Esophagus muscularis mucosa (tissue), 4 donors: ENCODE results near the gene AMY2B. TPM values are rescaled to one million over a fixed set of nuclear protein-coding genes. Genes with fewer than 3 reads are reported as not detected.
"Not testable (repeated sequence)": the region's sequence is repeated elsewhere in the genome, so short reads cannot be mapped to it uniquely, and the experiment has no call there.

Experiments used
- DNase-seq: peaks from one replicate; pipeline ENCODE4 v3.0.0-alpha.2; 2017; ENCODE audit errors: extremely low spot score
- H3K27ac ChIP-seq, 4 donors: fragments of 200-600 bp; sonication (generic); replicated peaks in 1 of 4; 1 replicate in 3 of 4; 2 replicates in 1 of 4; pipeline ENCODE4 v1.5.1; 2016 to 2019; ENCODE audit warnings: mild to moderate bottlenecking in 1 of 4
- H3K27me3 ChIP-seq, 4 donors: fragments of 200-600 bp; sonication (generic); one replicate each; pipeline versions ENCODE4 v1.5.1 to v1.6.0; 2016 to 2019
- H3K36me3 ChIP-seq, 4 donors: fragments of 200-600 bp; sonication (generic); one replicate each; pipeline ENCODE4 v1.5.1; 2016 to 2019
- H3K4me1 ChIP-seq, 4 donors: fragments of 200-600 bp; sonication (generic); one replicate each; pipeline ENCODE4 v1.5.1; 2016 to 2019
- H3K4me3 ChIP-seq, 4 donors: fragments of 200-600 bp; sonication (generic); 1 replicate in 2 of 4; 2 replicates in 2 of 4; pipeline ENCODE4 v1.5.1; 2016 to 2019; ENCODE audit warnings: mild to moderate bottlenecking in 4 of 4, moderate library complexity in 1 of 4
- H3K9me3 ChIP-seq, 4 donors: fragments of 200-600 bp; sonication (generic); 1 replicate in 3 of 4; 2 replicates in 1 of 4; pipeline ENCODE4 v1.5.1; 2016 to 2019
- CTCF ChIP-seq, 3 experiments: fragments of 200-600 bp in 2 of 3; fragments of 450-650 bp in 1 of 3; sonication (generic) in 2 of 3; IDR thresholded peaks; one replicate each; pipeline ENCODE4 v1.5.1; 2017 to 2019; ENCODE audit warnings: antibody characterized with exemption in 3 of 3, mild to moderate bottlenecking in 2 of 3, moderate library complexity in 1 of 3
- EP300 ChIP-seq: sonication (generic); formaldehyde crosslinking; IDR thresholded peaks from one replicate; pipeline ENCODE4 v1.6.1; 2017; ENCODE audit warnings: antibody characterized with exemption
- POLR2A ChIP-seq: fragments of 450-650 bp; IDR thresholded peaks from one replicate; pipeline ENCODE4 v1.6.1; 2017; ENCODE audit warnings: antibody characterized with exemption, moderate library complexity, mild to moderate bottlenecking, low read depth
- POLR2AphosphoS5 ChIP-seq, 2 donors: sonication (generic); formaldehyde crosslinking; IDR thresholded peaks; one replicate each; pipeline ENCODE4 v1.6.1; 2017; ENCODE audit warnings: antibody characterized with exemption in 2 of 2
- WGBS: methylation state at CpG from one replicate; pipeline ENCODE4 v1.1.5; 2018; 5-methylcytosine and 5-hydroxymethylcytosine counted together
- intact Hi-C: fragments of 100-400 bp; cut with DNase I; formaldehyde crosslinking; loops from one replicate; pipeline ENCODE4 v1.15.1; 2023
- total RNA-seq, 4 donors: library from RNA; depleted of rRNA; stranded (reverse); fragments of >200 nt; gene quantifications; one replicate each; pipeline versions ENCODE4 v1.1.0 to v1.2.1, GENCODE V29; 2016

AMY2B gene
- total RNA-seq, 4 donors from 2014 or later = 34.3 to 60.2 (median 47.4) TPM

- Histone ChIP-seq H3K4me3 (no peak overlapping the region), H3K4me1 (no peaks in the 10 kb centered on the region), H3K27ac (no peak overlapping the region), H3K9me3 (no peaks in the 10 kb centered on the region), H3K36me3 (peaks cover 0 to 24% (median 16%) of the 10 kb centered on the region in 4 donors), H3K27me3 (no peaks in the 10 kb centered on the region)
- DNase-seq = no peak
- intact Hi-C loops = no loop called here
- TF ChIP-seq POLR2AphosphoS5 (IDR thresholded peaks at IDR 0.05) = no peak
These were observed 4.7 kb downstream of the AMY2B start for GRCh38 chr1:103576065-103576464.

GRCh38 chr1:103576784-103577183 is 5.4 kb downstream of the AMY2B start:
- peaks cover 0 to 24% (median 15%) of the 10 kb centered on the region in 4 donors for H3K36me3 ChIP-seq
- H3K27me3 ChIP-seq, H3K9me3 ChIP-seq, H3K27ac ChIP-seq, H3K4me1 ChIP-seq, H3K4me3 ChIP-seq, intact Hi-C loops, DNase-seq: not testable (repeated sequence)
- 86% methylated on average over 3 of the region's 5 CpGs for WGBS

- Histone ChIP-seq H3K4me3 (no peak overlapping the region), H3K27me3 (no peaks in the 10 kb centered on the region), H3K36me3 (peaks cover 0 to 16% (median 6%) of the 10 kb centered on the region in 4 donors), H3K4me1 (no peaks in the 10 kb centered on the region), H3K9me3 (no peaks in the 10 kb centered on the region), H3K27ac (no peak overlapping the region)
- TF ChIP-seq POLR2A (no peak), EP300 (no peak), CTCF (IDR thresholded peaks at IDR 0.05) (no peak), POLR2AphosphoS5 (IDR thresholded peaks at IDR 0.05) (no peak)
- no peak for DNase-seq
- WGBS = 40% methylated on average over 1 of the region's 1 CpG
- intact Hi-C loops = no loop called here
These were observed 11.1 kb downstream of the AMY2B start for GRCh38 chr1:103582464-103582863.

- H3K27ac ChIP-seq = no peak overlapping the region
- WGBS = 83% methylated on average over 3 of the region's 3 CpGs
- H3K27me3 ChIP-seq = no peaks in the 10 kb centered on the region
- no peak for DNase-seq
- H3K9me3 ChIP-seq = no peaks in the 10 kb centered on the region
- TF ChIP-seq POLR2A (no peak), CTCF (IDR thresholded peaks at IDR 0.05) (no peak), POLR2AphosphoS5 (IDR thresholded peaks at IDR 0.05) (no peak), EP300 (no peak)
- peaks cover 0 to 9% (median 3%) of the 10 kb centered on the region in 4 donors for H3K36me3 ChIP-seq
- H3K4me3 ChIP-seq = no peak overlapping the region
- H3K4me1 ChIP-seq = no peaks in the 10 kb centered on the region
- intact Hi-C loops = no loop called here
These were observed 12.5 kb downstream of the AMY2B start for GRCh38 chr1:103583887-103584286.

- Histone ChIP-seq H3K36me3 (peaks cover 0 to 9% (median 3%) of the 10 kb centered on the region in 4 donors), H3K27me3 (no peaks in the 10 kb centered on the region), H3K27ac (no peak overlapping the region), H3K4me3 (no peak overlapping the region), H3K4me1 (no peaks in the 10 kb centered on the region), H3K9me3 (no peaks in the 10 kb centered on the region)
- 82% methylated on average over 2 of the region's 2 CpGs for WGBS
- no peak for DNase-seq
- TF ChIP-seq CTCF (IDR thresholded peaks at IDR 0.05) (no peak), EP300 (no peak), POLR2AphosphoS5 (IDR thresholded peaks at IDR 0.05) (no peak), POLR2A (no peak)
- intact Hi-C loops = no loop called here
These were observed 13.1 kb downstream of the AMY2B start for GRCh38 chr1:103584537-103584936.

GRCh38 chr1:103602740-103603139 is 31.4 kb downstream of the AMY2B start:
- intact Hi-C loops, H3K4me3 ChIP-seq: not testable (repeated sequence)

More at GRCh38 chr1:103602740-103603139, 31.4 kb downstream of the AMY2B start:
- WGBS = no CpG with 5 or more reads among the region's 3 CpGs
- not testable (repeated sequence) for H3K36me3 ChIP-seq, H3K9me3 ChIP-seq, H3K27me3 ChIP-seq, H3K27ac ChIP-seq, DNase-seq, H3K4me1 ChIP-seq
